Measurements from ENCODE around the gene DCTN4.

DCTN4 gene

DNA sequence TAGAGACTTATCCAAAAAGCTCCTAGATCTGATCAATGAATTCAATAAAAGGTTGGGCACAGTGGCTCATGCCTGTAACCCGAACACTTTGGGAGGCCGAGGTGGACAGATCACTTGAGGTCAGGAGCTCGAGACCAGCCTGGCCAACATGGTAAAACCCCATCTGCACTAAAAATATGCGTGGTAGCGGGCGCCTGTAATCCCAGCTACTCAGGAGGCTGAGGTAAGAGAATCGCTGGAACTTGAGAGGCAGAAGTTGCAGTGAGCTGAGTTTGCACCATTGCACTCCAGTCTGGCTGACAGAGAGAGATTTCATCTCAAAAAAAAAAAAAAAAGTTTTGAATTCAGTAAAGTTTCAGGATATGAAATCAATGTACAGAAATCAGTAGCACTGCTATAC, 20.0 kb downstream of the DCTN4 start:
- DNase-seq (ENCODE audit: low read depth) = no peak

DNA sequence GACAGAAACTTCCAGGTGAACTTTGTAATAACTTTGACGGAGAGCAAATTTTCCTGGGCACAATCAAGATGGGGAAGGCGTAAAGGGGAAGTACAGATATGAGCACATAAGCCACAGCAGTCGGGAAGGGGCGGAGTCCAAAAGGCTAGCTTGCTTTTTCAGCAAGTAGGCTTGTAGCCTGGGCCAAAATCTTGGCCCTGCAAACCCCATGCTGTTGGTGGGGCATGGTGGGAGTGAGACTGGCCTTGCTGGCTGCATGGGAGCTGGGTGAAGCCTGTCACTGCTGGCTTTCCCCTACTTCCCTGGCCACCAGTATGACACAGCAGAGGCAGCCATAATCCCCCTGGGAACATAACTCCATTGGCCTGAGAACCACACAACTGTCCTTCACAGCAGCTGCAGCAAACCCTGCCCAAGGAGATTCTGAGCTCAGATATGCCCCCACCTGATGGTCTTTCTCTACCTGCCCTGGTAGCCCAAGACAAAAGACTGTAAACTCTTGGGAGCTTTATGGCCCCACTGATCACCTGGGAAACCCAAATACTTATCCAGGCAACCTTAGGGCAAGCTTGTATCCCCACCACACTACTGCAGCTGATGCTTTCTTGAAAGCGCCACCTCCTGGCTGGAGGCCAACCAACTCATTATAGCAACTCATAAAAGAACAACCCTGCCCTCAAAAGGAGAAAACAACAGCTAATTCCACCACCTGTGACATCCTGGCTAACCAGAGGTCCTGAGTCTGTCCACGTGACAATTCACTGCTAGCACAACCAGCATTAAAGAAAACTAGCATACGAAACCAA, 24.0 kb downstream of the DCTN4 start:
- DNase-seq (ENCODE audit: low read depth) = no peak

DNA sequence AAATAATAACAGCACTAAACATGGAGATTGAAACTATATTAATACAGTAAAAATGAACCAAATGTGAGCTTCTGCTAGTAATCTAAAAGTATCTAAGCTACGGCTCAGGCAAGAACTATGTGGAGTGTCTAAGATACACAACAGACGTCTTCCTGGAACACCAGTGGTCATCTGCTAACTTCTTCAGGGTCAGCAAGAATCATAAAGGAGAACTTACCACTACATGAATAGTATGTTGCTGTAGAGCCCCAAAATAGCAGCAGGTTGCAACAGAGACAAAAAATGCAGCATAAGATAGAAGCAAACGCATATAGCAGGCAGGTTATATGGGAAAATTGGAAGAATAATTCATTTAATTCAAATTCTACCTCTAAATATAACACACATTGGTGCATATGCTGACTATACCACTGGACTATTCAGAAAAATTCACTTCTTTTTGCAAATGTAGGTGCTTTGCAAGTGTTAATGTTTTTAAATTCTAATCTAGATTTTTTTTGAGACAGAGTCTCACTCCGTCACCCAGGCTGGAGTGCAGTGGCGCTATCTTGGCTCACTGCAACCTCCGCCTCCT, 27.1 kb downstream of the DCTN4 start:
- DNase-seq (ENCODE audit: low read depth) = no peak

DNA sequence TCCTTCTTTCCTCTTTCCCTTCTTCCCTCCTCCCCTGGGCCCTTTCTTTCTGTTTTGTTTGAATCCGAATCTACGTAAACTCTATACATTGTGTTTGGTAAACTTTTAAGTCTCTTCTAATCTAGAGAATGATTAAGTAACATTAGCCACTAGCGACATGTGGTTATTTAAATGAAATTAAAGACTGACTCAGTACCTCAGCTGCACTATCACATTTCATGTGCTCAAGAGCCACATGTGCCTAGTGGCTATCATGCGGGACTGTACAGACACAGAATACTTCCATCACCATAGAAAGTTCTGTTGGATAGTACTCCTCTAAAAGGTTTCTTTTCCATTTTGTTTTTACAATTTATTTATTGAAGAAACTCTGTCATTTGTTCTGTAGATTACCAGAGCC, 29.0 kb downstream of the DCTN4 start:
- DNase-seq (ENCODE audit: low read depth) = no peak

DNA sequence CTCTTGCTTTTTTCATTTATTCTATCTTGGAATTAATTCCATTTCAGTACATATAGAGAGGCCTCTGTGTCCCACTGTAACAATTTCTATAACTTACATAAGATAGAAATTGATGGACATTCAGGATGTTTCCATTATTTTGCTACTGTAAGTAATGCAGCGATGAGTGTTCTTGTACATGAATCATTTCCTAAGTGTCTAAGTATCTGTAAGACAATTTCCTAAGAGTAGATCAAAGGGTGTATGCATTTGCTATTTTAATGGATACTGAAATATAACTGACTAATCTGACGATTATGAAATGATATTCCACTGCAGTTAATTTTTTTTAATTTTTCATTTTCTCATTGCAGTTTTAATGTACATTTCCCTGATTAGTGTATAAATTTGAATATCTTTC, 35.0 kb downstream of the DCTN4 start:
- no peak for DNase-seq (ENCODE audit: low read depth)

DNA sequence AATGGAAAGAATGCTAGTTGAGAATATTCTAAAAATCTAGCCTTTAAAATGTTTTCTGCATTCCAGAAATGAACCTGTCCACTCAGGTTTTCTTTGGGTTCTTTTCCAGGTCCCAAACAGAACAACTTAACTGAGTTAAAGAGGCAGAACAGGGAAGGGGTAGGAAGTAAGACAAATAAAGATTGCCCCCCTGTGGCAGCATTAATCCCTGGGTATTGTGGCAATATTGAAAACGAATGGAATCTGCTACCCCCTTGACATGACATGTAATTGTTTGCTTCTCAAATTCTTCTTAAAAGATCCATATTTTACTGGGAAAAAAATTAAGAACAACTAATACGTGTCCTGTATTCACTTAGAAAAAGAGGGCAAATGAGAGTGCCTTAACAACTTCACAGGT, 48.7 kb downstream of the DCTN4 start:
- DNase-seq (ENCODE audit: low read depth) = no peak

DNA sequence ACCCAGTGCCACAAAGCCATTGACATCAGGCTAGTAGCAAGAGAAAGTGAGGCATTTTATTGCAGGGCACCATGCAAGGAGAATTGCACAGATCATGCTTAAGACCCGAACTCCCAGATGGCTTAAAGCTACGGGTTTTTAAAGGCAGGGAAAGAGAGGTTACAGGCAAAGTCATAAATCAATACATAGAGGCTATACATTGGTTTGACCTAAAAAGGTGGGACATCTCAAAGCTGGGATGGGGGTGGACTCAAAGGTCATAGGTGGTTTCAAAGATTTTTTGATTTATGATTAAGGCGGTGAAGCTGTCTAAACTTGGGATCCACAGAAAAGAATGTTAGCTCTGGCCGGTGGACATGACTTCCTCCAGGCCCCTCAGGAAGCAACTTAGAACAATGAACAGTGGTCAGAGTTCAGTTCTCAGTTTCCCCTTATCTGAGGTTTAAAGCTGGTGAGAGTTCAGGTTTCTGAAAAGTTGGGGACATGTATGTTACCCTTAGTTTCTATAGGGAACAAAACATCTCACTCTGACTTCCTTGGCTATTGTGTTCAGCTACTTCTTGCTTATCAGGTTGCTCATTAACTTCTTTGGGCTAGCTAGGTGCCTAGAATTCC, 51.9 kb downstream of the DCTN4 start:
- DNase-seq (ENCODE audit: low read depth) = no peak

DNA sequence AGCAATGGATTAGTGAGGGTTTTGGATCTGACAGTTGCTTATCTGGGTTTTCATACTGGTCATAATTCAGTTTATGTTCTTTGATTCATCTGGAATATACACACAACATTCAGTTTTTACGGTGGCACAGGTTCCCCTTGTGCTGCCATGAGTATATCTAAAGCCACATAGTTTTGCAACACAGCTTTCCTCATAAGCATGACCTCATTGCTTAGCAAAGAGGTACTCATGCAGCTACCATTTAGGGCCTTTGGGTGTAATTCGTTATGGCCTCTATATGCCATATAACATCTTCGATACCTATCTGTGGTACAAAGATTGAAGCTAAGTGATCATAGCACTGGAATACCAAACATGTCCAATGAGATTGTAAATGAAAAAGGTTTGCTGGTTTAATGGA, 55.1 kb downstream of the DCTN4 start:
- DNase-seq (ENCODE audit: low read depth) = no peak

DNA sequence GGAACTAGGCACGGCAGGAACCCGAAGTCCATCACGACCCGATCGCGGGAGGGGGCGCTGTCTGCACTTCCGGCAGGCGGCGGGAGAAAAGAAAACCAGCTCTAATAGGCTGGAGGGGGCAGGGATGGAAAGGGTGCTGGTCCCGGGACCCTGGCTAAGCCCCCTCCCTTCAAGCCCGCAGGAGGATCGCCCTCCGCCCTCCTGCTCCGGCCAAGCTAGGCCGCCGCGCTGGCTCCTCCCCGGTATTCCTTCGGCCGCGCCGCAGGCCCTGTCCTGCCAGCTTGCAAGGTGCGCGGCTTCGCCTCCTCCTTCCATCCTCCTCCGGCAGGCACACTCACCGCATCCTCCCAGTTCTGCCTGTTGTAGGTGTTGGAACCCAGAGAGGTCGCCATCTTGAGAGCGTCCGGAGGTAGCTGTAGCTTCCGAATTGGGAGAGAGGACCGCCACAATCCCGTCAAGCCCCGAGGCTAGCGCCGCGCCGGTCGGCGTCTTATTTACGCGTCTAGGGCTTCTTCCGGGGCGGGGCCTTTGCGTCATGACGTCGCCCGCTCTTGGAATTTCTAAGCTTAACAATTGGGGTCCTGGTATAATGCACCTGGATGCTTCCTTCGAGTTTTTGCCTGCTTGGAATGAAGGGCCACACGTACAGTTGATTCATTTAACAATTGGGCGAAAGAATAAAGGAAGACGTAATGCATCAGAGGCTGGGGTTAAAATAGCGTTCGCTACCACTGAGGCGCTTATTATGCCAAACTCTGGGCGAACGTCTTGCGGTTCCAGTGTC, 58.0 kb downstream of the DCTN4 start, which contains the start of gene RBM22:
Gene RBM22, minus strand, starts transcription at position 469 of the 784 bp plus-strand sequence. Its CDS starts 77 bp downstream, at position 392.
- DNase-seq (ENCODE audit: low read depth) = peak; percentile 75

DNA sequence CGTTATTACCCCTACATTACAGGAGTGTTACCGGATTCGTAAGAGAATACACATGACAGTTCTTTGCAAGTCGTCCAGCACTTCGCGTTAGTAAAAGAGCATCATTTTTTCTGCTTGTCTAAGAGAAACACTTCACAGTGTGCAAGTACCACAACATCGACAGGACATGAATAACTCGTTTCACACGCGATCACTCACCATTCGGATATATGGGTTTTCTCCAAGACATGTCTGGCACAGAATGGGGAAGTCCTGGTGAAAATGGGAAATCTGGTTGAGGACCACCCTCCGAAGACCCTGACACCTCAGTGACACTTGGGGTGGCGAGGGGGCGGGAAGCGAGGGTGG, 58.6 kb downstream of the DCTN4 start:
- DNase-seq (ENCODE audit: low read depth) = no peak

DNA sequence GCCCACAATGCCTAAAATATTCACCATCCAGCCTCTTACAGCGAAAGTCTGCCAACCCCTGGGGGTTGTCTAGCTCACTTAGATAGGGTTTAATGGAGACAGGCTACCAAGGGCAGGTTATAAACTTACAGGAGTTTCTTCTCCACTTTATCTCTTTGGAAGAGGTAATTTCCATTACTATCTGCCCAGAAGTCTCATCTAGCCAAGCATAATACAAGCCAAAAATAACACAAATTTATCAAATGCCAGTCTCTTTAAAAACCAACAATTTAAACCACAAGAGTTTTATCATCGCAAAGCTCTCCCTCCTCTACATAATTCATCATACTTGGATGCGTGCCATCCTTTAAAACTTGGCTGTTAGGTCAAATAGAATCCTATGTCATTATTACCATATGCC, 64.2 kb downstream of the DCTN4 start:
- no peak for DNase-seq (ENCODE audit: low read depth)

DNA sequence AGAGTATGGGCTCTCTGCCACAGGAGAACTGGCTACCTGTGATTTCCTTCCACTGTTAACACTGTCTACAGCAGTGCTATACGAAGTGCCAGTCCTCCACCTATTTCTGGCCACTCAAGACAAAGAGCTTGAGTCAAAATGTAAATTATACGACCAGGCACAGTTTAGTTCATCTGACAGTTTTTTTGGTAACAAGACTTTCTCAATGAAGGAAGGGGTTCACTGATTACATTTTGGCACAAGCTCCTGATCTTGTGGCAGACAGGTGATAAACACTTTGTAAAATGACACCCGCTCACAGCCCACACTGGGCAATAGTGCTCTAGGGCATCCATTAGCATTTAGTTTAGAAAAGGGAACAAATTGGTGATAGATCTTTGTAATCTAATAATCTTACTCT, 66.5 kb downstream of the DCTN4 start:
- no peak for DNase-seq (ENCODE audit: low read depth)

DNA sequence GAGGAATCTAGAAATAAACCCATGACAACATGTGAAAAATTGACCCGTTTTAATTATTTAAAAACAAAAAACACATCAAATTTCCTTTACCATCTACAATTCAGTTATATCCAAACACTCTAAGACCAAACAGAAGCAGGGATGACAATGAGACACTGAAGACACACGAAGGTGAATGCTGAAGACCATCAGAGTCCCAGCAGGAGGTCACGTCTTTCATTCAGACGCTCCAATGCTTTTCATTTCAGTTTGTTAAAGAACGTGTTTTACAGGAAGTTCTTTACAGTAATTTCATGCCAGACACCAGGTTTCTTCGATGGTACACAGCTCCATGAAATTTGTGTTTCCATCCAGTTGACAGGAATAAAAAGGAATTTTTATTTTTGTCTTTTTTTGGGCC, 68.1 kb downstream of the DCTN4 start:
- no peak for DNase-seq (ENCODE audit: low read depth)

DNA sequence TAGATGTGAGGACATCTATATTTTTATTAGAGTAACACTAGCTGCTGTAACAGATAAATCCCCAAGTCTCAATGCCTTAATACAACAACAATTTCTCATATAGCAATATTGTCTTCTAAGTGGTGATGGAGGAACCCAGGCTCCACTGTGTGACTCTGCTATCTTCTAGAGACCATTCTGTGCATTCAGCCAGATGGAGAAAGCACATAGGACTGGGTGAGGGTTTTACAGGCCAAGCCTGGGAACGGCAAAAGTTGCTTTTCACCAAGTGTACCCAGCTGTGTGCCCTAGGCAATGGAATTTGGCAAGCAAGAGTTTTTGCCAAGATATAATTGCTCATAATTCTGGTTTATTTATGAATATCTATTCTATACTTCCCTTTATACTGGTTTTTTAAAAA, 69.7 kb downstream of the DCTN4 start:
- DNase-seq (ENCODE audit: low read depth) = no peak

DNA sequence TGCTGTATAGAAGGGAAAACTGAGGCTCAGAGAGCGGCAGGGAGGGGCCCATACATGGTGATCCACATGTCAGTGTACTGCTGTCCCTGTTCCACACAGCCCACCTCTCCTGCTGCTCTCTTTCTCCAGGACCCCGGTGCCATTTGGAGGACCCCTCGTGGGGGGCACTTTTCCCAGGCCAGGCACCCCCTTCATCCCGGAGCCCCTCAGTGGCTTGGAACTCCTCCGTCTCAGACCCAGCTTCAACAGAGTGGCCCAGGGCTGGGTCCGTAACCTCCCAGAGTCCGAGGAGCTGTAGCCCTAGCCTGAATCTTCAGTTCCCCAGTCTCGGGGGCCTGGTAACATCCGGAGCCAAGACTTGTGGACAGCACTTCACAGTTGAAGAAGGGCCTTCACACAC, 82.2 kb downstream of the DCTN4 start:
- DNase-seq (ENCODE audit: low read depth) = no peak

DNA sequence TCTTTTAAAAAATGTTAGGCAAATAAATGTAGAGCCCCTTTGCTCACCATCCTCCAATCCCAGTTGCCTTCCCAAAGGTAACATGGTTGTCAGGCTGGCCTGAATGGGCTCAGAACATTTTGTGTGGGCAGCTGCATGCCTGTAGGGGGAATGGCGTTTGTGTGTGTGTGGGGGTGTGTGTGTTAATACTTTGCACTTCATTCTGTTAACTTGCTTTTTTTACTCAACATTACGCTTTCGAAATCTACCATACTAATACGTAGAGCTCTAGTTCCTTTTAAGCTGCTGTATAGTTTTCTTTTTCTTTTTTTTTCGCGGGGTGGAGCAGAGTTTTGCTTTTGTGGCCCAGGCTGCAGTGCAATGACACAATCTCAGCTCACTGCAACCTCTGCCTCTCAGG, 83.7 kb downstream of the DCTN4 start:
- DNase-seq (ENCODE audit: low read depth) = no peak

DNA sequence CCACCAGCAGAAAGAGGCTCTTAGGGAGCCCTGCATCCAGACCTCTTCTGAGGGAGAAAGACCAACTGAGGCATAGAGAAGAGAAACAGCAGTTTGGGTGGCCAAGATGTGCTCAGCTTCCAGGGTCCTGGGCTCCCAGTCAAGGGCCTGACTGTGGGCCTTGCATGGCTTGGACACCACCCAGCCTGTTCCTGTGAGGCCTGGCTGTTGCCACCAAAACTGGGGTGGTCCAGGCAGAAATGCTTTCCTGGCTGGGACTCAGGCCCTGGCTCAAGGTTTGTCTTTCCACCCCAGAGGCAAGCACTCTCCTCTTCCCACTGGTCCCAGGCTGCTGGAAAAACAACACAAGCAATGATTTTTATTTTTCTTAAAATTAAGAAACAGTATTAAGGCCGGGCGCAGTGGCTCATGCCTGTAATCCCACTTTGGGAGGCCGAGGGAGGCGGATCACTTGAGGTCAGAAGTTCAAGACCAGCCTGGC, 84.4 kb downstream of the DCTN4 start:
- DNase-seq (ENCODE audit: low read depth) = no peak

DNA sequence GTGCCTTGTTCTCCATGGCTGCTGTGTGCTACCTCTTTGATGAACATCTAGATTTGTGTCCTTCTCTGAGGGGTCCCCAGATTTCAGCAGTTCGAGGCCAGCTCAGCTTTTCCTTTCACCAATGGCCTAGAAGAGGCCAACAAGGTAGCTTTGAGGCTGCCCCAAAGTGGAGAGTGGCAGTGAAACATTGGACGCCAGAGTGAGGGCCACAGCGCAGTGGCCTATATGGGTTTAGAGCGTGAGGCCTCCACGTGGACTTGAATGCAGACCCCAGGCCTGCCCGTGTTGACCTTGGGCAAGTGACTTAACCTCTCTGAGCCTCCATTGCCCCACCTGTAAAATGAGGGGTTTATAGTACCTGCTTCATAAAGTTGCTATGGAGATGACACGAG, 85.9 kb downstream of the DCTN4 start:
- DNase-seq (ENCODE audit: low read depth) = no peak

DNA sequence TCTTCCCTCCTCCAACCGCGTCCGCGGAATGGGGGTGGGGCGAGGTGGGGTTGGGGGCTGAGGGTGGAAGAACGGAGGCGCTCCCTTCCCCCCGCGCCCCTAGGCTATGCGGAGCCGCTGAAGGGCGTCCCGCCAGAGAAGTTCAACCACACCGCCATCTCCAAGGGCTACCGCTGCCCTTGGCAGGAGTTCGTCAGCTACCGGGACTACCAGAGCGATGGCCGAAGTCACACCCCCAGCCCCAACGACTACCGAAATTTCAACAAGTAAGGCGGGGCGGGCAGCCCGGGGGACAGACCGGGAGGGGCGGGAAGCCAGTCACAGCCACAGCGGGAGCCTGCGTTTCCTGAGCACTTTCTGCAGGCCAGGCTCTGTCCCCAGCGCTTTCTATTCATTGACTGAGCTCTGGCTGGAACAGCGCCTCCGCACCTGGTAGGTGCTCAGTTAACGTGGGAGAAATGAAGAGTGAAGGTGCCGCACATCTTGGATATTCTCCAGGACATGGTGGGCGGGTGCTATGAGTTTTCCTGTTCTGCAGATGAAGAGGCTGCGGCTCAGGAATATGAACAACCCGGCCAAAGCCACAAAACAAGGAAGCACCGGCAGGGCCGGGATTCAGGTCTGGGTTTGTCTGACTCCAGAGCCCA, 86.5 kb downstream of the DCTN4 start:
- DNase-seq (ENCODE audit: low read depth) = no peak

DNA sequence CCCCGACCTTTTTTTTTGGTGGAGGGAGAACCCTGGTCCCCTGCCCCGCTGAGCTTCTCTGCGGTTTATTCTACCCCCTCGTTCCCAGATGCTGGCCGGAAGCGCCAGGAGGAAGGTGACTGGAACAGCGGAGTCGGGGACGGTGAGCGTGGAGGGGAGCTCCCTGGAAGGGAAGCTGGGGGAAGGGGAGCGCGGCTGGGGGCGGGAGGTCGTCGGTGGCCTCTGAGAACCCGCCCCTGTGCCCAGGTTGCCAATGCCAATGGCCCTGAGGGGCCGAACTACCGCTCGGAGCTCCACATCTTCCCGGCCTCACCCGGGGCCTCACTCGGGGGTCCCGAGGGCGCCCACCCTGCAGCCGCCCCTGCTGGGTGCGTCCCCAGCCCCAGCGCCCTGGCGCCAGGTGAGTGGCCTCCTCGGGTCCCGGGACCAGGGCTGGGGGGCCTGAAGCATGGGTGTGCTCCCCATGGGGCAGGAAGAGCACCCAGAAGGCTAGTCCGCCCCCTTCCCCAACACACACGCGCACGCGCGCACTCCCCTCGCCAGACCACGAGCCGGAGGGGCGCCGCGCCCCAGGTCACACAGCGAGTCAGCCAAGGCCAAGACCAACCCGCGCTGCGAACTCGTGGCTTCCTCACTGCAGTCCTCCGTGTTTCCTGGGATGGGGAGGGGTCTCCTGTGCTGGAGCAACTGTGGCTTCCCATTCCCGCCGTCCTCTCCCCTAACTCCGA, 87.1 kb downstream of the DCTN4 start:
- DNase-seq (ENCODE audit: low read depth) = no peak

DNA sequence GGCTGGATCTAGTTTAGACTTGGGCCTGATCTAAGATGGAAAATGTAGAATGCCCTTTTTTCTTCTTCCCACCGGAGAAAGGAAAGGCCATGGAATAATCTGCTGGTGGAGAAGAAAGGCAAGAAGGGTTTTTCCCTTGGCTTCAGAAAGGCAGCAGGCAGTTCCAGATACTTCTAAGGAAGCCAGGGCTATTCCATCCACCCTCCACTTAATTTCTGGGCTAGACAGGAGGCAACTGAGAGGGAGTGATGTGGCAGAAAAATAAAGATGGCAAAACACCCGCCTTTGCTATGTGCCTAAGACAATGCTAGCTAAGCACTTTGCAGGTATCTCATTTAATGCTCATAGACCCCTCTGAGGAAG, 87.9 kb downstream of the DCTN4 start:
- DNase-seq (ENCODE audit: low read depth) = no peak

Data from fibroblast of the conjunctiva (primary cell).